RWPE1 (cell line): ENCODE measurements around the gene MAGEA2.
"Not testable (repeated sequence)": the region's sequence is repeated elsewhere in the genome, so short reads cannot be mapped to it uniquely, and the experiment has no call there.

Experiments used
- CTCF ChIA-PET: fragments of 350-600 bp; sonication (Branson Sonifier 250); formaldehyde crosslinking; extraction: SDS; loops from one replicate; lab custom pipeline; 2021; lab: Yijun Ruan, JAX
- POLR2A ChIA-PET: fragments of 400-600 bp; formaldehyde crosslinking; extraction: SDS; loops from one replicate; lab custom pipeline; 2020; ENCODE audit warnings: antibody characterized with exemption; ENCODE audit not compliant: low non-redundant PET; lab: Yijun Ruan, JAX
- DNase-seq: peaks from one replicate; pipeline ENCODE4 v3.0.0; 2012; ENCODE audit warnings: low spot score
- H3K27ac ChIP-seq: fragments of 450-650 bp; 2 replicates; pipeline ENCODE4 v1.5.1; 2017
- CTCF ChIP-seq: fragments of 450-650 bp; conservative IDR thresholded peaks from 2 replicates; pipeline ENCODE4 v1.5.1; 2017; ENCODE audit warnings: low read depth, mild to moderate bottlenecking

MAGEA2 gene

DNA sequence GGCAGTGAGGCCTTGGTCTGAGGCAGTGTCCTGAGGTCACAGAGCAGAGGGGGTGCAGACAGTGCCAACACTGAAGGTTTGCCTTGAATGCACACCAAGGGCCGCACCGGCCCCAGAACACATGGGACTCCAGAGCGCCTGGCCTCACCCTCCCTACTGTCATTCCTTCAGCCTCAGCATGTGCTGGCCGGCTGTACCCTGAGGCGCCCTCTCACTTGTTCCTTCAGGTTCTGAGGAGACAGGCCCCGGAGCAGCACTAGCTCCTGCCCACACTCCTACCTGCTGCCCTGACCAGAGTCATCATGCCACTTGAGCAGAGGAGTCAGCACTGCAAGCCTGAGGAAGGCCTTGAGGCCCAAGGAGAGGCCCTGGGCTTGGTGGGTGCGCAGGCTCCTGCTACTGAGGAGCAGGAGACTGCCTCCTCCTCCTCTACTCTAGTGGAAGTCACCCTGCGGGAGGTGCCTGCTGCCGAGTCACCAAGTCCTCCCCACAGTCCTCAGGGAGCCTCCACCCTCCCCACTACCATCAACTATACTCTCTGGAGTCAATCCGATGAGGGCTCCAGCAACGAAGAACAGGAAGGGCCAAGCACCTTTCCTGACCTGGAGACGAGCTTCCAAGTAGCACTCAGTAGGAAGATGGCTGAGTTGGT, 17.7 kb downstream of the MAGEA2 start:
- H3K27ac ChIP-seq, result no peak overlapping the region
- TF ChIP-seq CTCF, result no peak
- ChIA-PET POLR2A (no interaction called here), CTCF (no interaction called here)
- no peak for DNase-seq

- H3K27ac ChIP-seq, result no peak overlapping the region
- TF ChIP-seq CTCF, result no peak
- CTCF ChIA-PET, result no interaction called here
These were observed 18.5 kb downstream of the MAGEA2 start for GRCh38 chrX:152735101-152735500.

DNA sequence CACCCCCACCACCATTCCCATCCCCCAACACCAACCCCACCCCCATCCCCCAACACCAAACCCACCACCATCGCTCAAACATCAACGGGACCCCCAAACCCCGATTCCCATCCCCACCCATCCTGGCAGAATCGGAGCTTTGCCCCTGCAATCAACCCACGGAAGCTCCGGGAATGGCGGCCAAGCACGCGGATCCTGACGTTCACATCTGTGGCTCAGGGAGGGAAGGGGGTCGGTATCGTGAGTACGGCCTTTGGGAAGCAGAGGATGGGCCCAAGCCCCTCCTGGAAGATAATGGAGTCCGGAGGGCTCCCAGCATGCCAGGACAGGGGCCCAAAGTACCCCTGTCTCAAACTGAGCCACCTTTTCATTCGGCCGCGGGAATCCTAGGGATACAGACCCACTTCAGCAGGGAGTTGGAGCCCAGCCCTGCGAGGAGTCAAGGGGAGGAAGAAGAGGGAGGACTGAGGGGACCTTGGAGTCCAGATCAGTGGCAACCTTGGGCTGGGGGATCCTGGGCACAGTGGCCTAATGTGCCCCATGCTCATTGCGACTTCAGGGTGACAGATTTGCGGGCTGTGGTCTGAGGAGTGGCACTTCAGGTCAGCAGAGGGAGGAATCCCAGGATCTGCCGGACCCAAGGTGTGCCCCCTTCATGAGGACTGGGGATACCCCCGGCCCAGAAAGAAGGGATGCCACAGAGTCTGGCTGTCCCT, 19.3 kb downstream of the MAGEA2 start:
- DNase-seq, H3K27ac ChIP-seq, CTCF ChIA-PET, POLR2A ChIA-PET: not testable (repeated sequence)

More at GRCh38 chrX:152735101-152735500, 18.5 kb downstream of the MAGEA2 start:
- POLR2A ChIA-PET, result no interaction called here
- DNase-seq, result no peak

DNA sequence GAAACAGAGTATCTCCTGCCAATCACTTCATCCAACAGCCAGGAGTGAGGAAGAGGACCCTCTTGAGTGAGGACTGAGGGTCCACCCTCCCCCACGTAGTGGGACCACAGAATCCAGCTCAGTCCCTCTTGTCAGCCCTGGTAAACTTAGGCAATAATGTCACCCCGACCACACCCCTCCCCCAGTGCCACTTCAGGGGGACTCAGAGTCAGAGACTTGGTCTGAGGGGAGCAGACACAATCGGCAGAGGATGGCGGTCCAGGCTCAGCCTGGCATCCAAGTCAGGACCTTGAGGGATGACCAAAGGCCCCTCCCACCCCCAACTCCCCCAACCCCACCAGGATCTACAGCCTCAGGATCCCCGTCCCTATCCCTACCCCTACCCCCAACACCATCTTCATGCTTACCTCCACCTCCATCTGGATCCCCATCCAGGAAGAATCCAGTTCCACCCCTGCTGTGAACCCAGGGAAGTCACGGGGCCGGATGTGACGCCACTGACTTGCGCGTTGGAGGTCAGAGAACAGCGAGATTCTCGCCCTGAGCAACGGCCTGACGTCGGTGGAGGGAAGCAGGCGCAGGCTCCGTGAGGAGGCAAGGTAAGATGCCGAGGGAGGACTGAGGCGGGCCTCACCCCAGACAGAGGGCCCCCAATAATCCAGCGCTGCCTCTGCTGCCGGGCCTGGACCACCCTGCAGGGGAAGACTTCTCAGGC, 20.2 kb downstream of the MAGEA2 start, which contains the start of the genes CSAG1 and MAGEA12:
CSAG1 (minus strand) TSS at position 461 of the 715 bp plus-strand sequence. CDS start 1,261 bp downstream, outside the sequence.
MAGEA12 (plus strand) TSS at position 497 of the 715 bp plus-strand sequence. CDS start 2,405 bp downstream, outside the sequence.
- no peak for TF ChIP-seq CTCF
- H3K27ac ChIP-seq, result no peak within 1 kb of the TSS
- CTCF ChIA-PET, result no interaction called here
- no peak for DNase-seq
- POLR2A ChIA-PET, result no interaction called here

- no peak for DNase-seq
- POLR2A ChIA-PET, result no interaction called here
- H3K27ac ChIP-seq, result no peak overlapping the region
- TF ChIP-seq CTCF, result no peak
- CTCF ChIA-PET, result no interaction called here
These were observed 28.2 kb downstream of the MAGEA2 start for GRCh38 chrX:152725409-152725808.

DNA sequence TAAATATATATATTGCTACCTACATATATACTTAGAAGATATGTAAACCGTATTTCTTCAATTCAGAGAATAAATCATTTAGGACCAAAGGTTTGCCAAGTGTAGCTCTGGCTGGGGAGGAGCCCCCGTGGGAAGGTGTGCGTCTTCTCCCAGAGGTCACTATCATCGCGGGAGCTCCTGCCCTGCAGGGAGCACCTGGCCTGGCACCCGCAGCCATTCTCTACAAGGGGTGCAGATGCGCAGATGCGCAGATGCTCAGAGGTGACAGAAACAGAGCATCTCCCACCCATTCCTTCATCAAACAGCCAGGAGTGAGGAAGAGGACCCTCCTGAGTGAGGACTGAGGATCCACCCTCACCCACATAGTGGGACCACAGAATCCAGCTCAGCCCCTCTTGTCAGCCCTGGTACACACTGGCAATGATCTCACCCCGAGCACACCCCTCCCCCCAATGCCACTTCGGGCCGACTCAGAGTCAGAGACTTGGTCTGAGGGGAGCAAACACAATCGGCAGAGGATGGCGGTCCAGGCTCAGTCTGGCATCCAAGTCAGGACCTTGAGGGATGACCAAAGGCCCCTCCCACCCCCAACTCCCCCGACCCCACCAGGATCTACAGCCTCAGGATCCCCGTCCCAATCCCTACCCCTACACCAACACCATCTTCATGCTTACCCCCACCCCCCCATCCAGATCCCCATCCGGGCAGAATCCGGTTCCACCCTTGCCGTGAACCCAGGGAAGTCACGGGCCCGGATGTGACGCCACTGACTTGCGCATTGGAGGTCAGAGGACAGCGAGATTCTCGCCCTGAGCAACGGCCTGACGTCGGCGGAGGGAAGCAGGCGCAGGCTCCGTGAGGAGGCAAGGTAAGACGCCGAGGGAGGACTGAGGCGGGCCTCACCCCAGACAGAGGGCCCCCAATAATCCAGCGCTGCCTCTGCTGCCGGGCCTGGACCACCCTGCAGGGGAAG, 39.5 kb downstream of the MAGEA2 start, which contains the start of gene MAGEA2B:
MAGEA2B (plus strand) TSS at position 814 of the 973 bp plus-strand sequence. CDS start 2,479 bp downstream, outside the sequence.
- DNase-seq, H3K27ac ChIP-seq, CTCF ChIA-PET, POLR2A ChIA-PET: not testable (repeated sequence)

- H3K27ac ChIP-seq, DNase-seq, POLR2A ChIA-PET, CTCF ChIA-PET: not testable (repeated sequence)
These were observed 40.4 kb downstream of the MAGEA2 start for GRCh38 chrX:152713195-152713594.

DNA sequence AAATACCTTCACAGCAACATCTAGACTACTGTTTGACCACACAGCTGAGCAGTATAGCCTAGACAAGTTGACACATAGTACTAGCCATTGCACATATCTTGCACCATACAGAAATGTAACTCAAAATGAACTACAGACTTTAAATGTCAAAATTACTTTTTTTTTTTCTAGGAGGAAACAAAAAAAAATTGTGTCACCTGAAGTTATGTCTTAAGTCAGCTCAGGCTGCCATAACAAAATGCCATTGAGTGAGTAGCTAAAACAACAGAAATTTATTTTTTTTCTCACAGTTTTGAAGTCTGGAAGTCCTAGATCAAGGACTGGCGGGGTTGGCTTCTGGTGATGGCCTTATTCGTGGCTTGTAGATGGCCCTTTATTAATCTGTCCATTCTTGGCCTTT, 44.5 kb downstream of the MAGEA2 start, which contains the start of gene CSAG2:
CSAG2 (minus strand) TSS at position 101 of the 400 bp plus-strand sequence. CDS start 161 bp downstream, outside the sequence.
- POLR2A ChIA-PET, CTCF ChIA-PET, H3K27ac ChIP-seq, DNase-seq: not testable (repeated sequence)

GRCh38 chrX:152706500-152706899, 47.1 kb downstream of the MAGEA2 start:
- DNase-seq, H3K27ac ChIP-seq, CTCF ChIA-PET, POLR2A ChIA-PET: not testable (repeated sequence)

GRCh38 chrX:152700390-152700789, 53.3 kb downstream of the MAGEA2 start:
- H3K27ac ChIP-seq, DNase-seq, CTCF ChIA-PET, POLR2A ChIA-PET: not testable (repeated sequence)
